Measurements from ENCODE around the gene GBGT1.
A peak's percentile ranks its signal among the peaks of the same experiment; 100 is the strongest.

GBGT1 gene

DNA sequence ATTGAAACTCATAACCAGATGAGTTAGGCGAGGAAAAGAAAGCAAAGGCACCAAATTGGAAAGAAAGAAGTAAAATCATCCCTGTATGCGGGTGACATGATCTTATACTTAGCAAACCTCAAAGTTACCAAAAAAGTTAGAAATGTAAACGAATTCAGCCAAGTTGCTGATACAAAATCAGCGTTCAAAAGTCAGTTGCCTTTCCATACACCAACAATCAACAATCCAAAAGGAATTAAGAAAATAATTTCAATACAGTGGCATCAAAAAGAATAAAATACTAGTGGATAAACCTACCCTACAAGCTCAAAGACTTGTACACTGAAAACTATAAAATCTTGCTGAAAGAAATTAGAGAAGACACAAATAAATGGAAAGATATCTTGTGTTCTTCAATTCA is 30.9 kb upstream of the GBGT1 start:
- TF ChIP-seq, protein P1, sequence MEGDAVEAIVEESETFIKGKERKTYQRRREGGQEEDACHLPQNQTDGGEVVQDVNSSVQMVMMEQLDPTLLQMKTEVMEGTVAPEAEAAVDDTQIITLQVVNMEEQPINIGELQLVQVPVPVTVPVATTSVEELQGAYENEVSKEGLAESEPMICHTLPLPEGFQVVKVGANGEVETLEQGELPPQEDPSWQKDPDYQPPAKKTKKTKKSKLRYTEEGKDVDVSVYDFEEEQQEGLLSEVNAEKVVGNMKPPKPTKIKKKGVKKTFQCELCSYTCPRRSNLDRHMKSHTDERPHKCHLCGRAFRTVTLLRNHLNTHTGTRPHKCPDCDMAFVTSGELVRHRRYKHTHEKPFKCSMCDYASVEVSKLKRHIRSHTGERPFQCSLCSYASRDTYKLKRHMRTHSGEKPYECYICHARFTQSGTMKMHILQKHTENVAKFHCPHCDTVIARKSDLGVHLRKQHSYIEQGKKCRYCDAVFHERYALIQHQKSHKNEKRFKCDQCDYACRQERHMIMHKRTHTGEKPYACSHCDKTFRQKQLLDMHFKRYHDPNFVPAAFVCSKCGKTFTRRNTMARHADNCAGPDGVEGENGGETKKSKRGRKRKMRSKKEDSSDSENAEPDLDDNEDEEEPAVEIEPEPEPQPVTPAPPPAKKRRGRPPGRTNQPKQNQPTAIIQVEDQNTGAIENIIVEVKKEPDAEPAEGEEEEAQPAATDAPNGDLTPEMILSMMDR (IDR thresholded peaks at IDR 0.05; ENCODE audit: low read depth, low read length) = no peak
- no peak for DNase-seq (ENCODE audit: low read depth, low spot score)
- H3K4me3 ChIP-seq (ENCODE audit: low read depth, low read length) = no peak overlapping the region
- in situ Hi-C loops (cut with HindIII; ENCODE audit: low sequenced_read_pairs) = no loop called here

DNA sequence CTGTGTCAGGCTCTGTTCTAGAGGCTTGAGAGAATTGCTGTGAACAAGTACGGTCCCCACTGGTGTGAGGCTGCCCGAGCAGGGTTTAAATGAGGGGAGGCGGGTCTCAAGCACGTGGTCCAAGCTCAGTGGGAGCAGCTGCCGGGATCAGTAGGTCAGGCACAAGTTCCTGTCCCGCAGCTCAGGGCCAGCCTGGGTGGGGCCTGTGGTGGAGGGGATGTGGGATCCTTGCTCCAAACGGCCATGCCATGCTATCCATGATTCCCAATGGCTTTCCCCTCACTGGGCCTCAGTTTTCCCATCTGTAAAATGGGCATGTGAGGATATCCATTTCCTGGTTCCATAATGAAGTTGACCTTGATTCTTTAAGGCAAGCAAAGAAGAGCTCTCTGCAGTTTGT is 28.3 kb upstream of the GBGT1 start:
- no peak for DNase-seq (ENCODE audit: low read depth, low spot score)
- no peak overlapping the region for H3K4me3 ChIP-seq (ENCODE audit: low read depth, low read length)
- TF ChIP-seq, protein P1 (IDR thresholded peaks at IDR 0.05; ENCODE audit: low read depth, low read length) = no peak
- in situ Hi-C loops (cut with HindIII; ENCODE audit: low sequenced_read_pairs) = no loop called here

DNA sequence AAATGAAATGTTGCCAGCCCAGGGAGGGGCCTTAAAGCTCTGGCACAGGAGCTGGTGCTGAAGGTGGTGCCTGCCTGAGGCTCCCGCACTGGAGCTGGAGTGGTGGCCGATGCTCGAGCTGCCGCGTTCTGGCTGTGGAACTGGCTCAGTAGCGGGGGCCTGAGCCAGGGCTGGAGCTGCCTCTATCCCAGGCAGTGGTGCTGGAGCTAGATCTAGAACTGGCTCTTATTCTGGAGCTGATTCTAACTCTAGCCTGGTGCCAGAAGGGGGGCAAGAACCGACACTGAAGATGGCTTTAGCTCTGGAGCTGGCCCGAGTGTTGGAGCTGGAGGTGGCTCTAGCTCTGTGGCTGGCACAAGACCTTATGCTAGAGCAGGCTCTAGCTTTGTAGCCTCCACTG is 26.1 kb upstream of the GBGT1 start:
- in situ Hi-C loops (cut with HindIII; ENCODE audit: low sequenced_read_pairs) = no loop called here
- no peak for DNase-seq (ENCODE audit: low read depth, low spot score)
- no peak overlapping the region for H3K4me3 ChIP-seq (ENCODE audit: low read depth, low read length)
- TF ChIP-seq, protein P1 (IDR thresholded peaks at IDR 0.05; ENCODE audit: low read depth, low read length) = no peak

DNA sequence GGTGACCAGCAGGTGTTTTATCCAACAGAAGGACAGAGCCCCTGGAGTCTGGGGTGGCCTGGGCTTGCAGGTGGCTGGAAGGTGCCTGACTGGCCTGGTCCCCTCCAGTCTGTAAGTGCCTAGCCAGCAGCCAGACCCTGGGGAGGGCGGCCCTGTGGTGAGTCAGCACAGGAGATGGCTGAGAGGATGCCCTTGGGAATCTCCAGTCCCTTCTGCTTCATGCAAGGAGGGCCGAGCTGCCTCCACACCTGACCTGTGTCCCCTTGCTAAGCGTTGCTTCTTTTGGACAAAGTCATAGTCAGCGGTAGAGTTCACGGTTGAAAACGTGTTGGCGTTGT is 25.1 kb upstream of the GBGT1 start:
- no peak for DNase-seq (ENCODE audit: low read depth, low spot score)
- in situ Hi-C loops (cut with HindIII; ENCODE audit: low sequenced_read_pairs) = no loop called here
- TF ChIP-seq, protein P1 (IDR thresholded peaks at IDR 0.05; ENCODE audit: low read depth, low read length) = no peak
- H3K4me3 ChIP-seq (ENCODE audit: low read depth, low read length) = no peak overlapping the region

DNA sequence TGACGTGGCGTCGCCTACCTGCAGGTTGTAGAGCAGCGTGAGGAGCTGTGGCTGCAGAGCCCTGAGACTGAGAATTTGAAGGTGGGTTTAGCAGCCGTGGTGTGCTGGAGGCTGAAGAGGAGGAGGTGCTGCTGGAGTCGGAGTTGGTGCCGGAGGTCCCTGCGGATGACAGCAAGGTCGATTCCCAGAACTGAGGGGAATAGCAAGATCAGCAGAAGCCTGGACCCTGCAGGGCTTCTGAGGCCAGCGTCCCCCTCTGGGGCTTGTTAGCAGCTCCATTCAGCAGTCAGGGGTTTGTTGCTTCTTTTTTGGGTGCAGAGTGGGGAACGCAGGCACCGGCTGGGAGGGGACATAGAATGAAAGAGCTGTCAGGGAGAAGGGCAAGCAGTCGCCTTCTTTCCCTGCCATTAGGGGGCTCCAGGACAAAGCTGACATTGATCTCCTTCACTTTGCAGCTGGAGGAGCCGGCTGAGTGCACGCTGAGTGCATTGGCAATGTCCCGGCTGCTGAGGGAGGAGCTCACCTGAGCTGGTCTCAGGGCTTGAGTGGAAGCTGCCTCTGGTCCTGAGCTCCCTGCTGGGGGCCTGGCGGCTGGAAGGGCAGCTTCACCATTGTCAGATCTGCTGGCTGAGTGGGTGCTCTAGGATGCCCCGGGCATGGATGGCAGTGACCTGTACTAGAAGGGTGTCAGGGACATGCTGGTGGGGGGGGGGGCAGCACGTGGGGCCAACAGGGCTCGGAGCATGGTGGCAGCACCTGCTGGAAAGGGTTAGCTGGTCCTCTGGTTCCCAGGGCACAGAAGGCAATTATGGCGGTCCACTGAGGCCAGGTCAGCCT is 24.5 kb upstream of the GBGT1 start:
- TF ChIP-seq, protein P1 (IDR thresholded peaks at IDR 0.05; ENCODE audit: low read depth, low read length) = peak; percentile 28
- in situ Hi-C loops (cut with HindIII; ENCODE audit: low sequenced_read_pairs) = no loop called here
- H3K4me3 ChIP-seq (ENCODE audit: low read depth, low read length) = no peak overlapping the region
- no peak for DNase-seq (ENCODE audit: low read depth, low spot score)

DNA sequence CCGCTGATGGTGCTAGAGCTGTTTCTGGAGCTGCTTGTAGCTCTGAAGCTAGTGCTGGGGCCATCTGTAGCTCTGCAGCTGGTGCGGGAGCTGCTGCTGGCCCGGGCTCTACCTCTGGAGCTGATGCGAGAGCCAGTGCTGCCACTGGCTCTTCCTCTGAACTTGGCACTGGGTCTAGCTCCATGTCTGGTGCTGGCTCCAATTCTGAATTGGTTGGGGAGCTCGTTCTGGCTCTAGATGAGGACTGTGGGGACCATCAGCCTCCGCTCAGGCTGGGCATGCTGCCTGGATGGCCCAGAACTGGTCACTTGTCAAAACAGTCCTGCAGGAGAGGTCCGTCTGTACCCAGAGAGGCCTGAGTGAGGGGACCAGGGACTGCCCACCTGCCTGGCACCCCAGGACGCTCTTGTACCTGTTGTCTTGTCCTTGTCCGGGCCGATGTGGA is 23.9 kb upstream of the GBGT1 start:
- TF ChIP-seq, protein P1 (IDR thresholded peaks at IDR 0.05; ENCODE audit: low read depth, low read length) = no peak
- no peak overlapping the region for H3K4me3 ChIP-seq (ENCODE audit: low read depth, low read length)
- no peak for DNase-seq (ENCODE audit: low read depth, low spot score)
- in situ Hi-C loops (cut with HindIII; ENCODE audit: low sequenced_read_pairs) = no loop called here

Data from astrocyte of the spinal cord (primary cell).